ENCODE data around the gene RHEB.

GRCh38 chr7:151511270-151511669, 8.4 kb downstream of the RHEB start:
- TF ChIP-seq CTCF (IDR thresholded peaks at IDR 0.05) = no peak
- no peak for TF ChIP-seq POLR2A (IDR thresholded peaks at IDR 0.05)

Data from heart left ventricle (tissue), 13 donors.